PC-9 (cell line): ENCODE measurements around the gene BIRC5. TPM values are rescaled to one million over a fixed set of nuclear protein-coding genes. Genes with fewer than 3 reads are reported as not detected.

Experiments
- BruUV-seq: library from RNA; stranded (reverse); fragments of 400-500 nt; replicated peaks from 2 replicates; lab custom pipeline; 2021; lab: Mats Ljungman, UMichigan
- CTCF ChIA-PET: fragments of 300-600 bp; sonication (Branson Sonifier 250); formaldehyde crosslinking; loops from one replicate; lab custom pipeline; 2022; ENCODE audit warnings: antibody characterized with exemption; lab: Charles Lee
- POLR2A ChIA-PET: fragments of 300-600 bp; sonication (Branson Sonifier 250); formaldehyde crosslinking; loops from one replicate; lab custom pipeline; 2022; ENCODE audit warnings: antibody characterized with exemption; ENCODE audit not compliant: unreplicated experiment; lab: Charles Lee
- DNase-seq, 2 experiments: peaks; one replicate each; pipeline versions ENCODE4 v3.0.0 to v3.0.0-alpha.2; 2015 to 2022; ENCODE audit warnings: mixed read lengths in 1 of 2
- H2AFZ ChIP-seq: fragments of 200-600 bp; sonication (generic); 2 replicates; pipeline ENCODE4 v1.8.1; 2017; ENCODE audit warnings: antibody characterized with exemption
- H3F3A ChIP-seq: fragments of 200-600 bp; sonication (generic); 2 replicates; pipeline ENCODE4 v1.8.1; 2017; ENCODE audit warnings: antibody characterized with exemption, mild to moderate bottlenecking, low read depth; ENCODE audit not compliant: insufficient read depth
- H3K27ac ChIP-seq: fragments of 200-600 bp; sonication (generic); 2 replicates; pipeline ENCODE4 v1.6.1; 2016; ENCODE audit warnings: mixed run types
- H3K27me3 ChIP-seq: fragments of 200-600 bp; sonication (generic); 2 replicates; pipeline ENCODE4 v1.6.1; 2016; ENCODE audit warnings: low read depth, mixed run types; ENCODE audit not compliant: insufficient read depth
- H3K36me3 ChIP-seq: fragments of 200-600 bp; sonication (generic); 2 replicates; pipeline ENCODE4 v1.6.1; 2016; ENCODE audit warnings: low read depth, mixed run types
- H3K4me1 ChIP-seq: fragments of 200-600 bp; sonication (generic); replicated peaks from 2 replicates; pipeline ENCODE4 v1.6.1; 2016; ENCODE audit warnings: mixed run types; ENCODE audit not compliant: insufficient read depth
- H3K4me2 ChIP-seq: fragments of 200-600 bp; sonication (generic); 2 replicates; pipeline ENCODE4 v1.6.1; 2017; ENCODE audit warnings: mixed run types
- H3K4me3 ChIP-seq: fragments of 200-600 bp; sonication (generic); 2 replicates; pipeline ENCODE4 v1.6.1; 2016; ENCODE audit warnings: mixed run types
- H3K79me2 ChIP-seq: fragments of 200-600 bp; sonication (generic); 2 replicates; pipeline ENCODE4 v1.6.1; 2017; ENCODE audit warnings: low read depth, mixed run types
- H3K9me2 ChIP-seq: fragments of 200-600 bp; sonication (generic); 2 replicates; pipeline ENCODE4 v1.8.1; 2017; ENCODE audit warnings: mild to moderate bottlenecking; ENCODE audit not compliant: insufficient read depth
- H3K9me3 ChIP-seq: fragments of 200-600 bp; sonication (generic); 2 replicates; pipeline ENCODE4 v1.8.1; 2016; ENCODE audit warnings: low read depth; ENCODE audit not compliant: insufficient read depth
- H4K20me1 ChIP-seq: fragments of 200-600 bp; sonication (generic); 2 replicates; pipeline ENCODE4 v1.8.1; 2017; ENCODE audit not compliant: insufficient read depth
- EZH2 ChIP-seq: fragments of 200-600 bp; sonication (generic); IDR thresholded peaks from 2 replicates; pipeline ENCODE4 v1.8.0; 2017; ENCODE audit warnings: antibody characterized with exemption, low read depth
- intact Hi-C: fragments of 100-400 bp; cut with micrococcal nuclease; formaldehyde crosslinking; loops from one replicate; pipeline ENCODE4 v1.10.0; 2022; ENCODE audit not compliant: unreplicated experiment
- total RNA-seq: library from RNA; stranded (reverse); gene quantifications from 2 replicates; pipeline ENCODE4 v1.2.3, GENCODE V29; 2021
- TF ChIP-seq, protein P1 (sequence below): fragments of 200-600 bp; sonication (generic); conservative IDR thresholded peaks from 2 replicates; pipeline ENCODE4 v1.6.1; 2017; ENCODE audit warnings: mixed run types, antibody characterized with exemption, mild to moderate bottlenecking, moderate library complexity

Gene BIRC5
- total RNA-seq, 1 experiment from 2014 or later, result 91.0 TPM

GRCh38 chr17:78175643-78175981 is 38.4 kb upstream of the BIRC5 start:
- intact Hi-C loops, result loop anchor here (2.0 kb wide), 2 partner anchors 63 to 75 kb away; no protein-coding TSS in a partner anchor
- Histone ChIP-seq H3K36me3 (no peaks in the 10 kb centered on the region), H3K9me2 (no peaks in the 10 kb centered on the region), H3K4me2 (no peak overlapping the region), H3F3A (peaks cover 19% of the 10 kb centered on the region; the same call in 1 of the 2 replicates), H3K27me3 (no peaks in the 10 kb centered on the region), H4K20me1 (no peaks in the 10 kb centered on the region), H3K9me3 (no peaks in the 10 kb centered on the region), H3K79me2 (no peaks in the 10 kb centered on the region), H3K4me1 (0 out of 2 replicates have a peak, but pooled peaks cover 4% of the 10 kb centered on the region), H3K4me3 (no peak overlapping the region), H2AFZ (no peak overlapping the region), H3K27ac (no peak overlapping the region)
- no peak for TF ChIP-seq EZH2
- TF ChIP-seq, protein P1, sequence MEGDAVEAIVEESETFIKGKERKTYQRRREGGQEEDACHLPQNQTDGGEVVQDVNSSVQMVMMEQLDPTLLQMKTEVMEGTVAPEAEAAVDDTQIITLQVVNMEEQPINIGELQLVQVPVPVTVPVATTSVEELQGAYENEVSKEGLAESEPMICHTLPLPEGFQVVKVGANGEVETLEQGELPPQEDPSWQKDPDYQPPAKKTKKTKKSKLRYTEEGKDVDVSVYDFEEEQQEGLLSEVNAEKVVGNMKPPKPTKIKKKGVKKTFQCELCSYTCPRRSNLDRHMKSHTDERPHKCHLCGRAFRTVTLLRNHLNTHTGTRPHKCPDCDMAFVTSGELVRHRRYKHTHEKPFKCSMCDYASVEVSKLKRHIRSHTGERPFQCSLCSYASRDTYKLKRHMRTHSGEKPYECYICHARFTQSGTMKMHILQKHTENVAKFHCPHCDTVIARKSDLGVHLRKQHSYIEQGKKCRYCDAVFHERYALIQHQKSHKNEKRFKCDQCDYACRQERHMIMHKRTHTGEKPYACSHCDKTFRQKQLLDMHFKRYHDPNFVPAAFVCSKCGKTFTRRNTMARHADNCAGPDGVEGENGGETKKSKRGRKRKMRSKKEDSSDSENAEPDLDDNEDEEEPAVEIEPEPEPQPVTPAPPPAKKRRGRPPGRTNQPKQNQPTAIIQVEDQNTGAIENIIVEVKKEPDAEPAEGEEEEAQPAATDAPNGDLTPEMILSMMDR, result no peak
- no TSS peak for BruUV-seq
- ChIA-PET CTCF (interaction anchor here (1.2 to 1.8 kb wide), 3 partner anchors 12 to 76 kb away, joined by 3 to 17 read pairs (median 15); partner anchors contain the start of genes AFMID and TK1), POLR2A (interaction anchor here (0.5 to 0.7 kb wide), 3 partner anchors 77 to 857 kb away, joined by 3 to 4 read pairs (median 3); a partner anchor contains a TSS)
- DNase-seq, result no peak

GRCh38 chr17:78176548-78177025 is 37.5 kb upstream of the BIRC5 start:
- Histone ChIP-seq H3K27me3 (no peaks in the 10 kb centered on the region), H4K20me1 (no peaks in the 10 kb centered on the region), H3K9me2 (no peaks in the 10 kb centered on the region), H3K4me1 (0 out of 2 replicates have a peak, but pooled peaks cover 4% of the 10 kb centered on the region), H3K9me3 (no peaks in the 10 kb centered on the region), H2AFZ (no peak overlapping the region), H3K36me3 (no peaks in the 10 kb centered on the region), H3K79me2 (no peaks in the 10 kb centered on the region), H3K27ac (no peak overlapping the region), H3F3A (peaks cover 15% of the 10 kb centered on the region; the same call in 1 of the 2 replicates), H3K4me2 (no peak overlapping the region), H3K4me3 (no peak overlapping the region)
- TF ChIP-seq, protein P1, result peak; percentile 50
- no peak for TF ChIP-seq EZH2
- POLR2A ChIA-PET, result interaction anchor here (0.6 to 0.8 kb wide), 7 partner anchors 10 to 858 kb away, joined by 3 to 37 read pairs (median 4); partner anchors contain the start of genes TK1 and TMC8
- CTCF ChIA-PET, result interaction anchor here (1.4 kb wide), 1 partner anchor 10 kb away, joined by 13 read pairs; the partner anchor contains the start of gene TK1
- no TSS peak for BruUV-seq
- DNase-seq, result no peak
- intact Hi-C loops, result no loop called here

DNA sequence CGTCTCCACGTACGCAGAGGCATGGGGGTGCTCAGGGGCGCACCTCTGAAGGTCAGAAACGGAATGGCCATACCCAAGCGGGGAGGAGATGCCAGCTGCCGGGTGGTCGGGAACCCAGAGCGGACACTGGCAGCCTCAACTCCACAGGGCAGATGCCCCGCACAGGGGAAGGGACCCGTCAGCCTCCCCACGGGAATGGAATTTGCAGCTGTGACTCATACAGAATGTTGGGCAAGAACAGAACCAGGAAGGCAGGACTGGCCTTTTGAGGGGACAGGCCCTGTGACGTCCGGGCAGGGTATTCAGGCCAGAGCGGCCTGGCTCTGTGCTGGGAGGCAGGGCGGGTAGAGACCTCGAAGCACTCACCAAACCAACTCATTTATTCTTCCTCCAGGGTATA is 34.7 kb upstream of the BIRC5 start:
- intact Hi-C loops, result no loop called here
- H3F3A ChIP-seq, result peaks cover 6% of the 10 kb centered on the region; the same call in 1 of the 2 replicates
- ChIA-PET POLR2A (interaction anchor here (0.6 kb wide), 1 partner anchor 191 kb away, joined by 3 read pairs; no protein-coding TSS in a partner anchor), CTCF (no interaction called here)
- H3K4me3 ChIP-seq, result no peak overlapping the region
- no peak overlapping the region for H2AFZ ChIP-seq
- no peak overlapping the region for H3K4me2 ChIP-seq
- peak; percentile 31 to 58 for DNase-seq
- H3K4me1 ChIP-seq, result no peaks in the 10 kb centered on the region
- no peaks in the 10 kb centered on the region for H4K20me1 ChIP-seq
- H3K36me3 ChIP-seq, result no peaks in the 10 kb centered on the region
- no peaks in the 10 kb centered on the region for H3K27me3 ChIP-seq
- H3K79me2 ChIP-seq, result no peaks in the 10 kb centered on the region
- no peaks in the 10 kb centered on the region for H3K9me2 ChIP-seq
- H3K9me3 ChIP-seq, result no peaks in the 10 kb centered on the region
- no peak overlapping the region for H3K27ac ChIP-seq
- BruUV-seq, result no TSS peak
- TF ChIP-seq, protein P1, result no peak
- TF ChIP-seq EZH2, result no peak
